K562 (cell line): ENCODE data around the gene PSMB2. TPM values are rescaled to one million over a fixed set of nuclear protein-coding genes. Genes with fewer than 3 reads are reported as not detected.

ENCODE experiments used
- MAZ ChIP-seq, 2 experiments: fragments of 450-650 bp in 1 of 2; sonication (generic) in 1 of 2; formaldehyde crosslinking; IDR thresholded peaks in 1 of 2; conservative IDR thresholded peaks in 1 of 2; 2 replicates each; pipeline versions ENCODE4 v1.4.0 to v1.5.0; 2020; ENCODE audit warnings: mild to moderate bottlenecking in 1 of 2, missing genetic modification reagents in 1 of 2
- RAD21 ChIP-seq, 2 experiments: fragments of 250-450 bp in 1 of 2; fragments of 450-650 bp in 1 of 2; sonication (Bioruptor Pico) in 1 of 2; formaldehyde crosslinking in 1 of 2; IDR thresholded peaks in 1 of 2; conservative IDR thresholded peaks in 1 of 2; 2 replicates each; pipeline versions ENCODE4 v1.4.0 to v1.8.0; 2020 to 2022; ENCODE audit warnings: mild to moderate bottlenecking in 2 of 2, moderate library complexity in 1 of 2
- polyA plus RNA-seq, 8 experiments: library from polyadenylated mRNA; depleted of rRNA in 4 of 8; stranded (reverse) in 5 of 8; unstranded in 3 of 8; fragments of >200 nt; fragmentation: Nextera tagmentation in 2 of 8; fragmentation: Illumina TruSeq in 1 of 8; extraction: Ambion mirVana in 2 of 8; extraction: Trizol in 1 of 8; gene quantifications; 2 replicates each; pipeline versions ENCODE4 v1.2.1 to v1.2.3, GENCODE V29; 2011 to 2014; ENCODE audit warnings: inconsistent platforms in 1 of 8, missing spikeins in 1 of 8
- total RNA-seq, 7 experiments: library from RNA; depleted of rRNA in 6 of 7; stranded (reverse); fragments of >200 nt in 6 of 7; fragmentation: Illumina TruSeq in 2 of 7; extraction: Trizol in 2 of 7; gene quantifications; 2 replicates each; pipeline versions ENCODE4 v1.2.1 to v1.2.3, GENCODE V29; 2011 to 2021; ENCODE audit warnings: low replicate concordance in 1 of 7
- TF ChIP-seq, protein P1 (sequence below): sonication (generic); formaldehyde crosslinking; IDR thresholded peaks from 2 replicates; pipeline ENCODE4 v1.9.0; 2022; ENCODE audit warnings: mild to moderate bottlenecking, missing genetic modification reagents
- TF ChIP-seq, protein P2 (sequence below), 3 experiments: IDR thresholded peaks in 2 of 3; conservative IDR thresholded peaks in 1 of 3; 2 replicates each; pipeline ENCODE4 v1.5.1; 2011 to 2012; ENCODE audit warnings: low read length in 3 of 3, mild to moderate bottlenecking in 3 of 3, control low read depth in 2 of 3, improper control_type of control experiment in 1 of 3, inconsistent platforms in 1 of 3, low read depth in 1 of 3, mixed read lengths in 1 of 3, moderate library complexity in 1 of 3; ENCODE audit not compliant: insufficient read depth in 2 of 3

The PSMB2 gene
- total and polyA plus RNA-seq, 9 of the 15 experiments (the other 6 are each of a cell fraction or from before 2014, with no cell fraction given): 71.7 to 543 (median 165) TPM

DNA sequence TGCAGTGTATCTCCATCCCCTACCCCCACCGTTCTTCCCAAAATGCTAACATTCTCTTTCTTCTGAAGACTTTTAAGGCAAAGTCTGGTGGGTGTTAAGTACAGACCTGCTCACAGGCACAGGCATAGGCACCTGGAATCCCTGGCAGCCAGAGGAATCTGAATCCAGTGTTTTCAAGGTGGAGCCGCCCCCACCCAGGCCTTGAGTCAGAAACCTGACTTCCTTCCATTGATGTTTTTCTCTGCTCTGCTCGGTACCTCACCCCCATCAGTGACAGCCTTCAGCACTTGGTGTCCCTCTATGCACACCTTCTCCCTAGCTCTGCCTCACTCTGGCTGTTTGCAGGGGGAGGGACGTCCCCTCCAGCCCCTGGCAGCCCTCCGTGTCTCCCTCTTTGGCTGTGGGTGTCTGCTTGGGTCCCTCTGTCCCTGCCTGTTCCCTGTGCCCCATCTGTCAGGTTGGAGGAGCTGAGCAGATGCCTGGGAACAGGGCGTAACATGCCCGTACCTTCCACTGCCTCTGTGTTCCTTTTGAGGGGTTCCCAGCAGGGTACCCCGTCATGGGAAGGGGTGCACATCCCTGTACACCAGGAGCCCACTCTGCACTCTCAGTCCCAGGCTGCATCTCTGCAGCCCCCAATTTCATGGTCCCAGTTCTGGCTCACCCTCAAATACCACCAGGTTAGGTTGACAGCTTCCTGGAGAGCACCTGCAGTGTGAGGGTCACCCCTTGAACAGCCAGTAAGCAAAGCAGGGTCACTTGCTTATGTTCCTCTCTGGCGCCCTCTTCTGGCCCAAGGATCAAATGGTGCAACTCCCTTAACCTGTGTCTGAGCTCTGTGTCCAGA, 77.1 kb downstream of the PSMB2 start (continued):
- TF ChIP-seq, protein P1, sequence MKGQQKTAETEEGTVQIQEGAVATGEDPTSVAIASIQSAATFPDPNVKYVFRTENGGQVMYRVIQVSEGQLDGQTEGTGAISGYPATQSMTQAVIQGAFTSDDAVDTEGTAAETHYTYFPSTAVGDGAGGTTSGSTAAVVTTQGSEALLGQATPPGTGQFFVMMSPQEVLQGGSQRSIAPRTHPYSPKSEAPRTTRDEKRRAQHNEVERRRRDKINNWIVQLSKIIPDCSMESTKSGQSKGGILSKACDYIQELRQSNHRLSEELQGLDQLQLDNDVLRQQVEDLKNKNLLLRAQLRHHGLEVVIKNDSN (CRISPR knock-in tag): 0 out of 2 replicates have a peak, but pooled peaks have one; percentile 32
- TF ChIP-seq MAZ (CRISPR knock-in tag; conservative IDR thresholded peaks at IDR 0.05 in 1 of 2, IDR thresholded peaks at IDR 0.05 in 1 of 2) (peak in 1 of 2 experiments; percentile 41; a peak in 1 of 4 replicates), RAD21 (CRISPR knock-in tag; conservative IDR thresholded peaks at IDR 0.05 in 1 of 2, IDR thresholded peaks at IDR 0.05 in 1 of 2) (peak; percentile 59 to 85)
- TF ChIP-seq, protein P2, sequence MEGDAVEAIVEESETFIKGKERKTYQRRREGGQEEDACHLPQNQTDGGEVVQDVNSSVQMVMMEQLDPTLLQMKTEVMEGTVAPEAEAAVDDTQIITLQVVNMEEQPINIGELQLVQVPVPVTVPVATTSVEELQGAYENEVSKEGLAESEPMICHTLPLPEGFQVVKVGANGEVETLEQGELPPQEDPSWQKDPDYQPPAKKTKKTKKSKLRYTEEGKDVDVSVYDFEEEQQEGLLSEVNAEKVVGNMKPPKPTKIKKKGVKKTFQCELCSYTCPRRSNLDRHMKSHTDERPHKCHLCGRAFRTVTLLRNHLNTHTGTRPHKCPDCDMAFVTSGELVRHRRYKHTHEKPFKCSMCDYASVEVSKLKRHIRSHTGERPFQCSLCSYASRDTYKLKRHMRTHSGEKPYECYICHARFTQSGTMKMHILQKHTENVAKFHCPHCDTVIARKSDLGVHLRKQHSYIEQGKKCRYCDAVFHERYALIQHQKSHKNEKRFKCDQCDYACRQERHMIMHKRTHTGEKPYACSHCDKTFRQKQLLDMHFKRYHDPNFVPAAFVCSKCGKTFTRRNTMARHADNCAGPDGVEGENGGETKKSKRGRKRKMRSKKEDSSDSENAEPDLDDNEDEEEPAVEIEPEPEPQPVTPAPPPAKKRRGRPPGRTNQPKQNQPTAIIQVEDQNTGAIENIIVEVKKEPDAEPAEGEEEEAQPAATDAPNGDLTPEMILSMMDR (IDR thresholded peaks at IDR 0.05 in 2 of 3, conservative IDR thresholded peaks at IDR 0.05 in 1 of 3; ENCODE audit: insufficient read depth in 2 of 3, low read depth in 1 of 3, low read length in 3 of 3): peak; percentile 91 to 94 (median 93)
